ENCODE data around the gene MINAR1.

Gene MINAR1

DNA sequence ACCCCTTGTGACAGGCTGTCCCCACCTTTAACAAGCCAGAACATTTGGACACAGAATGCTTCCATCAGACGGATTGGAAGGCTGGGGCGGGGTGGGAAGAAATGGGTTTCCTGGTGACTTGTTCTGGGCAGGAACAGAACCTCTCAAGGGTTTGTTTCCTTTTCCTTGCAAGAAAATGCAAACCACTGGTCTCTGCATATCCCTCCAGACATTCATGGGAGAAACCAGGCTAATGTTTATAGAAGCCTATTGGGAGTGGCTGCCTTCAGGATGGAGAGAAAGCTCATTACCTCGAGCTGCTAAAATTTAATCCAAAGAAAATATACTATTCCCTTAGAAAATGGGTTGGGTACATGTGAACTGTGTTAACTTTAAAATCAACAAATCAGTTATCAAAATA is 21.9 kb downstream of the MINAR1 start:
- no peak overlapping the region for H3K4me3 ChIP-seq (ENCODE audit: control insufficient read depth in 1 of 7, extremely low read depth in 1 of 7, insufficient read depth in 4 of 7, low read depth in 2 of 7, low read length in 6 of 7)

DNA sequence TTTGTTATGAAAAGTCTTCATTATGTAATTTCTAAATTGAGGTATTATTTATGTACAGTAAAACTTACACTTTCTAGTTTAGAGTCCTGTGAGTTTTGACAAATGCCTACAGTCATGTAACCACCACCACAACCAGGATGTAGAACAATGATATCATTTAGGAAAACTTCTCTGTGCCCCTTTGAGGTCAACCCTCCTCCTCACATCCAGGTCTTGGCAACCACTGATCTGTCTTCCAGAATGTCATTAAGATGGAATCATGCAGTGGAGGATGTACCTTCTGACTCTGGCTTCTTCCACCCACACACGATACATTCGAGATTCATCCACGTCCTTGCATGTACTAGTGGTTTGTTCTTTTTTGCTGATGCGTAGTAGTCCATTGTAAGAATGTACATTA is 23.2 kb downstream of the MINAR1 start:
- Histone ChIP-seq H3K9me3 (ENCODE audit: control extremely low read depth in 1 of 5, control insufficient read depth in 4 of 5, insufficient read depth in 2 of 5, low read depth in 1 of 5, low read length in 4 of 5) (no peaks in the 10 kb centered on the region), H3K36me3 (ENCODE audit: control insufficient read depth in 4 of 4, insufficient read depth in 4 of 4, low read length in 3 of 4) (no peaks in the 10 kb centered on the region), H3K27ac (ENCODE audit: insufficient read depth in 1 of 2, low read depth in 1 of 2, low read length in 2 of 2, poor library complexity in 1 of 2, severe bottlenecking in 2 of 2) (no peak overlapping the region), H3K27me3 (replicated peaks in 2 of 5; ENCODE audit: control insufficient read depth in 4 of 5, insufficient read depth in 5 of 5, low read length in 4 of 5) (peaks cover 0 to 11% (median 5%) of the 10 kb centered on the region in 5 experiments), H3K4me1 (ENCODE audit: control extremely low read depth in 1 of 4, control insufficient read depth in 4 of 4, insufficient read depth in 4 of 4, low read length in 3 of 4) (no peaks in the 10 kb centered on the region), H3K4me3 (ENCODE audit: control insufficient read depth in 1 of 7, extremely low read depth in 1 of 7, insufficient read depth in 4 of 7, low read depth in 2 of 7, low read length in 6 of 7) (no peak overlapping the region)
- ChIA-PET CTCF (no interaction called here), POLR2A (no interaction called here)
- DNase-seq, result no peak
- WGBS (ENCODE audit: insufficient coverage), result no CpG with 5 or more reads among the region's 4 CpGs

More for the DNA sequence above, 21.9 kb downstream of the MINAR1 start:
- Histone ChIP-seq H3K9me3 (ENCODE audit: control extremely low read depth in 1 of 5, control insufficient read depth in 4 of 5, insufficient read depth in 2 of 5, low read depth in 1 of 5, low read length in 4 of 5) (no peaks in the 10 kb centered on the region), H3K4me1 (ENCODE audit: control extremely low read depth in 1 of 4, control insufficient read depth in 4 of 4, insufficient read depth in 4 of 4, low read length in 3 of 4) (no peaks in the 10 kb centered on the region), H3K27ac (ENCODE audit: insufficient read depth in 1 of 2, low read depth in 1 of 2, low read length in 2 of 2, poor library complexity in 1 of 2, severe bottlenecking in 2 of 2) (no peak overlapping the region), H3K36me3 (ENCODE audit: control insufficient read depth in 4 of 4, insufficient read depth in 4 of 4, low read length in 3 of 4) (no peaks in the 10 kb centered on the region), H3K27me3 (replicated peaks in 2 of 5; ENCODE audit: control insufficient read depth in 4 of 5, insufficient read depth in 5 of 5, low read length in 4 of 5) (peaks cover 0 to 18% (median 5%) of the 10 kb centered on the region in 5 experiments)
- WGBS (ENCODE audit: insufficient coverage), result 83% methylated on average over 2 of the region's 3 CpGs
- POLR2A ChIA-PET, result no interaction called here
- CTCF ChIA-PET, result no interaction called here
- DNase-seq, result no peak

DNA sequence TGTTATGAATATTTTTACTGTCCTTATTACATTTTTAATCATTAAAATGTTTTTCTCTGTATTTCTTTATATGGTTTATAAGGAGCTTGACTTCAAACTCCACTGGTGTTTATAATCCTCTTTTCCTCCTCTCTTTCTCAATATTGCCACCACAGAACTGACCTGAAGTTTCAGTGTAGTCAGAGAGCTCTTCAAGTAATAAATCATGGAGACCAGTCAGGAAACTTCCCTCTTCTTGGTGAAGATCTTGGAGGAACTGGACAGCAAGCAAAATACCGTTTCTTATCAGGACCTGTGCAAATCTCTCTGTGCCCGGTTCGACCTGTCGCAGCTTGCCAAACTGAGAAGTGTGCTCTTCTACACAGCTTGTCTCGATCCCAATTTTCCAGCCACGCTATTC is 23.8 kb downstream of the MINAR1 start:
- 88% methylated on average over 6 of the region's 6 CpGs for WGBS (ENCODE audit: insufficient coverage)
- no peak overlapping the region for H3K4me3 ChIP-seq (ENCODE audit: control insufficient read depth in 1 of 7, extremely low read depth in 1 of 7, insufficient read depth in 4 of 7, low read depth in 2 of 7, low read length in 6 of 7)
- H3K9me3 ChIP-seq (ENCODE audit: control extremely low read depth in 1 of 5, control insufficient read depth in 4 of 5, insufficient read depth in 2 of 5, low read depth in 1 of 5, low read length in 4 of 5), result no peaks in the 10 kb centered on the region
- no peaks in the 10 kb centered on the region for H3K4me1 ChIP-seq (ENCODE audit: control extremely low read depth in 1 of 4, control insufficient read depth in 4 of 4, insufficient read depth in 4 of 4, low read length in 3 of 4)
- POLR2A ChIA-PET, result no interaction called here
- no peak for DNase-seq
- CTCF ChIA-PET, result no interaction called here
- H3K27me3 ChIP-seq (replicated peaks in 2 of 5; ENCODE audit: control insufficient read depth in 4 of 5, insufficient read depth in 5 of 5, low read length in 4 of 5), result peaks cover 0 to 11% (median 5%) of the 10 kb centered on the region in 5 experiments
- no peak overlapping the region for H3K27ac ChIP-seq (ENCODE audit: insufficient read depth in 1 of 2, low read depth in 1 of 2, low read length in 2 of 2, poor library complexity in 1 of 2, severe bottlenecking in 2 of 2)
- H3K36me3 ChIP-seq (ENCODE audit: control insufficient read depth in 4 of 4, insufficient read depth in 4 of 4, low read length in 3 of 4), result no peaks in the 10 kb centered on the region

DNA sequence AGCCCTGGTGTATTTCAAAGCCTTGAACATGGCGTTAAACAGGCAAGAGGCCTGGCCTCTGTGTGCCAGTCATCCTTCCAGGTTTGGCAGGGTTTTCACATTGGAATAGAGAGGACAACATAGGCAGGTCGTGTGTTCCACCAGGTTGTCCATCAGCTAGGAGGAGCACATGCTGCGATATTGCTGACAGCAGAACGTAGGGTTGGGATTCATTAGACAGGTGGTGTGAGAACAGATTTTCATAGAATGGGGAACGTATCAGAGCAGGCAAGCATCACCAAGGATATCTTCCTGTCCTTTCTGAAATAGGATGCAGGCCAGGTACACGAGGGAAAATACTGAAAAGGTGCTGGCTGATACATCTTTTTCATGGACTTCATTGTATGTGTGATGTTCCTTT is 26.4 kb downstream of the MINAR1 start:
- peaks cover 0 to 4% (median 0%) of the 10 kb centered on the region in 5 experiments for H3K27me3 ChIP-seq (replicated peaks in 2 of 5; ENCODE audit: control insufficient read depth in 4 of 5, insufficient read depth in 5 of 5, low read length in 4 of 5)
- no peaks in the 10 kb centered on the region for H3K36me3 ChIP-seq (ENCODE audit: control insufficient read depth in 4 of 4, insufficient read depth in 4 of 4, low read length in 3 of 4)
- H3K4me3 ChIP-seq (ENCODE audit: control insufficient read depth in 1 of 7, extremely low read depth in 1 of 7, insufficient read depth in 4 of 7, low read depth in 2 of 7, low read length in 6 of 7), result no peak overlapping the region
- CTCF ChIA-PET, result no interaction called here
- 97% methylated on average over 3 of the region's 6 CpGs for whole genome bisulfite sequencing (ENCODE audit: insufficient coverage)
- no peak for DNase-seq
- no peak overlapping the region for H3K27ac ChIP-seq (ENCODE audit: insufficient read depth in 1 of 2, low read depth in 1 of 2, low read length in 2 of 2, poor library complexity in 1 of 2, severe bottlenecking in 2 of 2)
- no peaks in the 10 kb centered on the region for H3K9me3 ChIP-seq (ENCODE audit: control extremely low read depth in 1 of 5, control insufficient read depth in 4 of 5, insufficient read depth in 2 of 5, low read depth in 1 of 5, low read length in 4 of 5)
- POLR2A ChIA-PET, result no interaction called here
- no peaks in the 10 kb centered on the region for H3K4me1 ChIP-seq (ENCODE audit: control extremely low read depth in 1 of 4, control insufficient read depth in 4 of 4, insufficient read depth in 4 of 4, low read length in 3 of 4)

DNA sequence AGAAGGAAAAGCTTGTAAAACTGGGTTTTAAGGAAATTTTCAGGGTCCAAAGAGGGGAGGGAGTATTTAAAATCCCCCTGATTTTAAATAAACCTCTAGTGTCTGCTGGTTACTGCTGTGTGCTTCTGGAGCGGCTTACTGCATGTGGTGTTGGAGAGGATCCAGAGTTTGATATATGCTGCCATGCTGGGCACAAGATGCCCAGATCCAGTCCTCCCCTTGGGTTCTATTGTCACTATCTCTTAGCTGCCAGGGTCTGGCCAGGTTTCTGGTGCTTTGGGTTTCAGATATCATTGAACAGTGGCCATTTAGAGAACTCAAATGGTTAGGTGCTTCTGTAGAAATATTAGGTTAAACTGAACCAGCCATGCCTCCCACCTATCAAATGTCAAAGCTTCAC is 27.5 kb downstream of the MINAR1 start:
- no peak for DNase-seq
- WGBS (ENCODE audit: insufficient coverage), result 100% methylated on average over 1 of the region's 1 CpG
- H3K4me3 ChIP-seq (ENCODE audit: control insufficient read depth in 1 of 7, extremely low read depth in 1 of 7, insufficient read depth in 4 of 7, low read depth in 2 of 7, low read length in 6 of 7), result no peak overlapping the region
- H3K9me3 ChIP-seq (ENCODE audit: control extremely low read depth in 1 of 5, control insufficient read depth in 4 of 5, insufficient read depth in 2 of 5, low read depth in 1 of 5, low read length in 4 of 5), result no peaks in the 10 kb centered on the region
- peaks cover 0 to 4% (median 0%) of the 10 kb centered on the region in 5 experiments for H3K27me3 ChIP-seq (replicated peaks in 2 of 5; ENCODE audit: control insufficient read depth in 4 of 5, insufficient read depth in 5 of 5, low read length in 4 of 5)
- H3K36me3 ChIP-seq (ENCODE audit: control insufficient read depth in 4 of 4, insufficient read depth in 4 of 4, low read length in 3 of 4), result no peaks in the 10 kb centered on the region
- H3K27ac ChIP-seq (ENCODE audit: insufficient read depth in 1 of 2, low read depth in 1 of 2, low read length in 2 of 2, poor library complexity in 1 of 2, severe bottlenecking in 2 of 2), result no peak overlapping the region
- POLR2A ChIA-PET, result no interaction called here
- H3K4me1 ChIP-seq (ENCODE audit: control extremely low read depth in 1 of 4, control insufficient read depth in 4 of 4, insufficient read depth in 4 of 4, low read length in 3 of 4), result no peaks in the 10 kb centered on the region
- CTCF ChIA-PET, result interaction anchor here (1.3 kb wide), 1 partner anchor 11 kb away, joined by 3 read pairs; no protein-coding TSS in a partner anchor

DNA sequence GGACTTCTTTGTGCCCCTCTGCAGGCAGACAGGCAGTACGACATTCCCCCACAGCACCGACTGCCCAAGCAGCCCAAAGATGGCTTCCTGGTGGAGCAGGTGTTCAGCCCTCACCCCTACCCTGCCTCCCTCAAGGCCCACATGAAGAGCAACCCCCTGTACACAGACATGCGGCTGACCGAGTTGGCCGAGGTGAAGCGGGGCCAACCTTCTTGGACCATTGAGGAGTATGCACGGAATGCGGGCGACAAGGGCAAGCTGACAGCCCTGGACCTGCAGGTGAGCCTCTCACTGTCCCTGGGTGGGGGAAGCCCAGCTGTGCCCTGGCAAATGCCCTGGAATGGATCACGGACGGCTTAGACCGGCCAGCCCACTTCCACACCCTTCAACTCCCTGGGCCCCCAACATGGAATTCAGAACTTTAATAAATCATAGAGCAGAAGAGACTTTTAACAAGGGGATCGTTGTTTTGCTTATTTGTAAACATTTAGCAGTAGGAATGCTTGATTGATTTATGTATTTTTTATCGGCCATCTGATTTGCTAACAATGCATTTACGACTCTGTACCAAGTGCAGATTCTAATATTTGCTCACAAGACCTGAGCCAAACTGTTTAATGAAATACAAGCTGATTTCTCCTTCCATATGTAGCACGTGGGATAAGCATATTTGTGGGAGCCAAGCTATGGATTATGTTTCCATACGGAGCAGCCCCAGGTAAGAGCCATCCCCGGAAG is 31.1 kb downstream of the MINAR1 start:
- ChIA-PET POLR2A (interaction anchor here (0.6 kb wide), 1 partner anchor 70 kb away, joined by 4 read pairs; no protein-coding TSS in a partner anchor), CTCF (no interaction called here)
- Histone ChIP-seq H3K9me3 (ENCODE audit: control extremely low read depth in 1 of 5, control insufficient read depth in 4 of 5, insufficient read depth in 2 of 5, low read depth in 1 of 5, low read length in 4 of 5) (no peaks in the 10 kb centered on the region), H3K4me3 (ENCODE audit: control insufficient read depth in 1 of 7, extremely low read depth in 1 of 7, insufficient read depth in 4 of 7, low read depth in 2 of 7, low read length in 6 of 7) (no peak overlapping the region), H3K4me1 (ENCODE audit: control extremely low read depth in 1 of 4, control insufficient read depth in 4 of 4, insufficient read depth in 4 of 4, low read length in 3 of 4) (no peaks in the 10 kb centered on the region), H3K27me3 (replicated peaks in 2 of 5; ENCODE audit: control insufficient read depth in 4 of 5, insufficient read depth in 5 of 5, low read length in 4 of 5) (peaks cover 0 to 5% (median 0%) of the 10 kb centered on the region in 5 experiments), H3K27ac (ENCODE audit: insufficient read depth in 1 of 2, low read depth in 1 of 2, low read length in 2 of 2, poor library complexity in 1 of 2, severe bottlenecking in 2 of 2) (no peak overlapping the region), H3K36me3 (ENCODE audit: control insufficient read depth in 4 of 4, insufficient read depth in 4 of 4, low read length in 3 of 4) (no peaks in the 10 kb centered on the region)
- WGBS (ENCODE audit: insufficient coverage), result 95% methylated on average over 15 of the region's 18 CpGs
- DNase-seq, result no peak

DNA sequence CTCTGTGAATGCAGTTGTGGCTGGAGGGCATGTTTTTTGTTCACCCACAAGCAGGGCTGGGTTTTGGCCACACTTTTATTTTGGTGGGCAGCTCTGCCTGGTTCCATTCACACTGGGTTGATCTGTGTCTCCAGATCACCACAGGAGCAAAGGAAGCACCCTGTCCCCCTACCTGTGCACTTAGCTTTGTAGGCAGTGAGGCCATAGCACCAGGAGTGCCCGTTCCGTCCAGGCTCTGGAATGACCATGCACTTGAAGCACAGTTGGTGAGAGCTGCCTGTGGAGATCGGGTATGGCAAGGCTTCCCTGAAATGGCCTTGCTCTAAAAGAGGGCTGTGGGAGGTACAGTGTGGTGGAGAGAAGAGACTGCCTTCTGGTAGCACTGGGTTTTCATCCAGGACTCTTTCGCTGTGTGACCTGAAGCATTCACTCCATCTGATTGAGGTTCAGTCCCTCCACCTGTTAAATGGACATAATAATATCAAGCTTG is 31.7 kb downstream of the MINAR1 start:
- ChIA-PET CTCF (no interaction called here), POLR2A (interaction anchor here (0.6 kb wide), 1 partner anchor 69 kb away, joined by 4 read pairs; no protein-coding TSS in a partner anchor)
- no peak overlapping the region for H3K4me3 ChIP-seq (ENCODE audit: control insufficient read depth in 1 of 7, extremely low read depth in 1 of 7, insufficient read depth in 4 of 7, low read depth in 2 of 7, low read length in 6 of 7)
- no peaks in the 10 kb centered on the region for H3K36me3 ChIP-seq (ENCODE audit: control insufficient read depth in 4 of 4, insufficient read depth in 4 of 4, low read length in 3 of 4)
- 100% methylated on average over 2 of the region's 4 CpGs for WGBS (ENCODE audit: insufficient coverage)
- H3K27me3 ChIP-seq (replicated peaks in 2 of 5; ENCODE audit: control insufficient read depth in 4 of 5, insufficient read depth in 5 of 5, low read length in 4 of 5), result peaks cover 0 to 5% (median 0%) of the 10 kb centered on the region in 5 experiments
- no peaks in the 10 kb centered on the region for H3K9me3 ChIP-seq (ENCODE audit: control extremely low read depth in 1 of 5, control insufficient read depth in 4 of 5, insufficient read depth in 2 of 5, low read depth in 1 of 5, low read length in 4 of 5)
- no peak overlapping the region for H3K27ac ChIP-seq (ENCODE audit: insufficient read depth in 1 of 2, low read depth in 1 of 2, low read length in 2 of 2, poor library complexity in 1 of 2, severe bottlenecking in 2 of 2)
- DNase-seq, result no peak
- H3K4me1 ChIP-seq (ENCODE audit: control extremely low read depth in 1 of 4, control insufficient read depth in 4 of 4, insufficient read depth in 4 of 4, low read length in 3 of 4), result no peaks in the 10 kb centered on the region
